ENCODE data around the gene PCDHA7.

DNA sequence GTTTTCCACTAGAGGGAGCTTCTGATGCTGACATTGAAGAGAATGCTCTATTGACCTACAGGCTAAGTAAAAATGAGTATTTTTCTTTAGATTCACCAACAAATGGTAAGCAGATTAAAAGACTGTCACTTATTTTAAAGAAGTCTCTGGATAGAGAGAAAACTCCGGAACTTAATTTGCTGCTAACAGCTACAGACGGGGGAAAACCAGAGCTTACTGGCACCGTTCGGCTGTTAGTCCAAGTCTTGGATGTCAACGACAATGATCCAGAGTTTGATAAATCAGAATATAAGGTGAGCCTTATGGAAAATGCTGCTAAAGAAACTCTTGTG lies 35.5 kb downstream of the PCDHA7 start:
- TF ChIP-seq POLR2A (IDR thresholded peaks at IDR 0.05; ENCODE audit: low read length) (no peak), GATA1 (IDR thresholded peaks at IDR 0.05; ENCODE audit: low read depth, low read length) (no peak)

Measured in erythroblast (primary cell).